HepG2 (cell line): ENCODE measurements around the gene TBC1D14. TPM values are rescaled to one million over a fixed set of nuclear protein-coding genes. Genes with fewer than 3 reads are reported as not detected.

ENCODE experiments used
- AKNA ChIP-seq: sonication (generic); formaldehyde crosslinking; IDR thresholded peaks from 2 replicates; pipeline ENCODE4 v1.4.0; 2020; ENCODE audit warnings: missing genetic modification reagents, borderline replicate concordance
- CCAR2 ChIP-seq: fragments of 200-400 bp; formaldehyde crosslinking; optimal IDR thresholded peaks from 2 replicates; pipeline ENCODE3; 2018; ENCODE audit warnings: low read depth, mild to moderate bottlenecking, low read length, moderate library complexity
- E2F2 ChIP-seq: sonication (generic); formaldehyde crosslinking; IDR thresholded peaks from 2 replicates; pipeline ENCODE4 v1.4.0; 2020; ENCODE audit warnings: missing genetic modification reagents, borderline replicate concordance
- GTF2F1 ChIP-seq: fragments of 150-350 bp; IDR thresholded peaks from 2 replicates; pipeline ENCODE4 v1.6.1; 2014; ENCODE audit warnings: low read length
- KAT8 ChIP-seq: IDR thresholded peaks from 2 replicates; pipeline ENCODE4 v1.6.1; 2016; ENCODE audit warnings: missing genetic modification reagents, missing compliant biosample characterization
- KDM2A ChIP-seq: sonication (generic); formaldehyde crosslinking; IDR thresholded peaks from 2 replicates; pipeline ENCODE4 v1.4.0; 2020; ENCODE audit warnings: low read depth, missing genetic modification reagents, borderline replicate concordance
- KLF13 ChIP-seq: sonication (generic); formaldehyde crosslinking; IDR thresholded peaks from 2 replicates; pipeline ENCODE4 v1.4.0; 2020; ENCODE audit warnings: mild to moderate bottlenecking, missing genetic modification reagents
- NCOA1 ChIP-seq: sonication (generic); formaldehyde crosslinking; IDR thresholded peaks from 2 replicates; pipeline ENCODE4 v1.9.0; 2021; ENCODE audit warnings: missing genetic modification reagents
- POLR2A ChIP-seq, 2 experiments: IDR thresholded peaks; 2 replicates each; pipeline ENCODE4 v1.6.1; 2011; ENCODE audit warnings: low read depth in 2 of 2, low read length in 2 of 2, mild to moderate bottlenecking in 1 of 2, moderate library complexity in 1 of 2; ENCODE audit not compliant: insufficient read depth in 1 of 2
- SYNCRIP ChIP-seq: fragments of 200-400 bp; formaldehyde crosslinking; IDR thresholded peaks from 2 replicates; pipeline ENCODE4 v1.6.1; 2018; ENCODE audit warnings: mild to moderate bottlenecking, low read depth, low read length; ENCODE audit not compliant: insufficient read depth
- ZBTB39 ChIP-seq: sonication (generic); formaldehyde crosslinking; IDR thresholded peaks from 2 replicates; pipeline ENCODE4 v1.5.0; 2020; ENCODE audit warnings: missing genetic modification reagents
- ZNF703 ChIP-seq: sonication (generic); formaldehyde crosslinking; IDR thresholded peaks from 2 replicates; pipeline ENCODE4 v1.5.1; 2020; ENCODE audit warnings: missing genetic modification reagents, mild to moderate bottlenecking, moderate library complexity, borderline replicate concordance
- polyA plus RNA-seq, 8 experiments: library from polyadenylated mRNA; depleted of rRNA in 3 of 8; stranded (reverse) in 7 of 8; unstranded in 1 of 8; fragments of >200 nt; fragmentation: Illumina TruSeq in 4 of 8; extraction: Trizol in 4 of 8; gene quantifications; 2 replicates each; pipeline versions ENCODE4 v1.2.1 to v1.2.3, GENCODE V29; 2011 to 2016; ENCODE audit warnings: low read depth in 4 of 8, missing spikeins in 1 of 8, mixed read lengths in 1 of 8; ENCODE audit not compliant: insufficient read depth in 1 of 8
- total RNA-seq, 5 experiments: library from RNA; depleted of rRNA; stranded (reverse); fragments of >200 nt; fragmentation: Illumina TruSeq; extraction: Trizol; gene quantifications; 2 replicates each; pipeline ENCODE4 v1.2.3, GENCODE V29; 2016; ENCODE audit warnings: low read depth in 1 of 5
- TF ChIP-seq, protein P1 (sequence below): sonication (generic); formaldehyde crosslinking; IDR thresholded peaks from 2 replicates; pipeline ENCODE4 v1.4.0; 2020; ENCODE audit warnings: missing genetic modification reagents
- TF ChIP-seq, protein P2 (sequence below): sonication (generic); formaldehyde crosslinking; IDR thresholded peaks from 2 replicates; pipeline ENCODE4 v1.4.0; 2020; ENCODE audit warnings: missing genetic modification reagents

Gene TBC1D14
- total and polyA plus RNA-seq, 2 of the 13 experiments (the other 11 are each of a cell fraction or from before 2014, with no cell fraction given), result 29.5 to 46.5 TPM

- TF ChIP-seq ZBTB39 (CRISPR knock-in tag) (no peak), POLR2A (IDR thresholded peaks at IDR 0.05; ENCODE audit: insufficient read depth in 1 of 2, low read depth in 2 of 2, low read length in 2 of 2) (peak in 1 of 2 experiments; percentile 49; a peak in 1 of 4 replicates), CCAR2 (no peak), KDM2A (no peak), KLF13 (CRISPR knock-in tag) (no peak), ZNF703 (CRISPR knock-in tag) (no peak), NCOA1 (CRISPR knock-in tag) (no peak), KAT8 (no peak), SYNCRIP (no peak), AKNA (CRISPR knock-in tag) (no peak), GTF2F1 (no peak), E2F2 (CRISPR knock-in tag) (no peak)
- TF ChIP-seq, protein P1, sequence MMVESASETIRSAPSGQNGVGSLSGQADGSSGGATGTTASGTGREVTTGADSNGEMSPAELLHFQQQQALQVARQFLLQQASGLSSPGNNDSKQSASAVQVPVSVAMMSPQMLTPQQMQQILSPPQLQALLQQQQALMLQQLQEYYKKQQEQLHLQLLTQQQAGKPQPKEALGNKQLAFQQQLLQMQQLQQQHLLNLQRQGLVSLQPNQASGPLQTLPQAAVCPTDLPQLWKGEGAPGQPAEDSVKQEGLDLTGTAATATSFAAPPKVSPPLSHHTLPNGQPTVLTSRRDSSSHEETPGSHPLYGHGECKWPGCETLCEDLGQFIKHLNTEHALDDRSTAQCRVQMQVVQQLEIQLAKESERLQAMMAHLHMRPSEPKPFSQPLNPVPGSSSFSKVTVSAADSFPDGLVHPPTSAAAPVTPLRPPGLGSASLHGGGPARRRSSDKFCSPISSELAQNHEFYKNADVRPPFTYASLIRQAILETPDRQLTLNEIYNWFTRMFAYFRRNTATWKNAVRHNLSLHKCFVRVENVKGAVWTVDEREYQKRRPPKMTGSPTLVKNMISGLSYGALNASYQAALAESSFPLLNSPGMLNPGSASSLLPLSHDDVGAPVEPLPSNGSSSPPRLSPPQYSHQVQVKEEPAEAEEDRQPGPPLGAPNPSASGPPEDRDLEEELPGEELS (CRISPR knock-in tag), result peak; percentile 18; the same call in 1 of the 2 replicates
- TF ChIP-seq, protein P2, sequence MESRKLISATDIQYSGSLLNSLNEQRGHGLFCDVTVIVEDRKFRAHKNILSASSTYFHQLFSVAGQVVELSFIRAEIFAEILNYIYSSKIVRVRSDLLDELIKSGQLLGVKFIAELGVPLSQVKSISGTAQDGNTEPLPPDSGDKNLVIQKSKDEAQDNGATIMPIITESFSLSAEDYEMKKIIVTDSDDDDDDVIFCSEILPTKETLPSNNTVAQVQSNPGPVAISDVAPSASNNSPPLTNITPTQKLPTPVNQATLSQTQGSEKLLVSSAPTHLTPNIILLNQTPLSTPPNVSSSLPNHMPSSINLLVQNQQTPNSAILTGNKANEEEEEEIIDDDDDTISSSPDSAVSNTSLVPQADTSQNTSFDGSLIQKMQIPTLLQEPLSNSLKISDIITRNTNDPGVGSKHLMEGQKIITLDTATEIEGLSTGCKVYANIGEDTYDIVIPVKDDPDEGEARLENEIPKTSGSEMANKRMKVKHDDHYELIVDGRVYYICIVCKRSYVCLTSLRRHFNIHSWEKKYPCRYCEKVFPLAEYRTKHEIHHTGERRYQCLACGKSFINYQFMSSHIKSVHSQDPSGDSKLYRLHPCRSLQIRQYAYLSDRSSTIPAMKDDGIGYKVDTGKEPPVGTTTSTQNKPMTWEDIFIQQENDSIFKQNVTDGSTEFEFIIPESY (CRISPR knock-in tag), result no peak
Measured at GRCh38 chr4:6926681-6927478, 17.3 kb downstream of the TBC1D14 start (continued).
